ENCODE measurements around the gene DDX25. TPM values are rescaled to one million over a fixed set of nuclear protein-coding genes. Genes with fewer than 3 reads are reported as not detected.

The DDX25 gene
- total and polyA plus RNA-seq, 2 of the 8 experiments (the other 6 are each of a cell fraction or from before 2014, with no cell fraction given), result 17.6 to 17.9 TPM

- Histone ChIP-seq H3K4me3 (ENCODE audit: extremely low read depth in 1 of 4, insufficient read depth in 2 of 4, low read depth in 3 of 4, low read length in 4 of 4) (peak within 1 kb of the TSS; percentile 58 to 73 (median 62)), H3K27ac (ENCODE audit: low read depth, low read length) (peak within 1 kb of the TSS; percentile 77; the same call in 1 of the 2 replicates), H4K8ac (ENCODE audit: extremely low read depth, insufficient read depth, low read length) (peak within 1 kb of the TSS; percentile 84), H2BK5ac (ENCODE audit: low read depth, low read length) (peak within 1 kb of the TSS; percentile 96; the same call in 1 of the 2 replicates), H2BK120ac (replicated peaks; ENCODE audit: low read depth, low read length) (peak within 1 kb of the TSS; percentile 12), H3K18ac (ENCODE audit: extremely low read depth, low read length) (peak within 1 kb of the TSS; percentile 95), H2BK12ac (ENCODE audit: low read depth, low read length) (peak within 1 kb of the TSS; percentile 65; the same call in 1 of the 2 replicates), H3K4ac (replicated peaks; ENCODE audit: insufficient read length, low read depth, low read length) (peak within 1 kb of the TSS; percentile 97), H3K4me2 (ENCODE audit: insufficient read depth in 1 of 2, low read depth in 2 of 2, low read length in 2 of 2) (peak within 1 kb of the TSS; percentile 33 to 80; a peak in 3 of 4 replicates), H3K79me2 (ENCODE audit: control insufficient read depth in 1 of 2, insufficient read depth in 2 of 2, low read length in 2 of 2) (peaks cover 0 to 23% of the 10 kb centered on the region in 2 experiments; a peak in 2 of 4 replicates), H3K23me2 (ENCODE audit: low read depth, low read length) (peaks cover 3% of the 10 kb centered on the region; the same call in 1 of the 2 replicates), H2AK5ac (ENCODE audit: low read depth, low read length) (no peak within 1 kb of the TSS; the same call in 1 of the 2 replicates), H4K5ac (ENCODE audit: insufficient read length, low read depth, low read length) (peak within 1 kb of the TSS; percentile 67), H2BK15ac (ENCODE audit: low read length) (no peak within 1 kb of the TSS), H3K14ac (ENCODE audit: insufficient read length) (no peak within 1 kb of the TSS), H3K56ac (replicated peaks; ENCODE audit: insufficient read length, low read depth, low read length) (peak within 1 kb of the TSS; percentile 88), H3K79me1 (ENCODE audit: low read depth, low read length) (no peaks in the 10 kb centered on the region), H4K20me1 (replicated peaks in 1 of 2; ENCODE audit: control insufficient read depth in 1 of 2, insufficient read depth in 2 of 2, low read length in 2 of 2) (no peaks in the 10 kb centered on the region), H2BK20ac (ENCODE audit: low read length) (no peak within 1 kb of the TSS), H3K23ac (ENCODE audit: insufficient read length) (no peak within 1 kb of the TSS), H3K9me3 (ENCODE audit: insufficient read depth in 2 of 2, low read depth in 1 of 2, low read length in 1 of 2) (peaks cover 10 to 12% of the 10 kb centered on the region in 2 experiments), H3K27me3 (replicated peaks in 1 of 4; ENCODE audit: control insufficient read depth in 3 of 4, extremely low read depth in 1 of 4, insufficient read depth in 3 of 4, low read length in 3 of 4) (peaks cover 0 to 3% (median 2%) of the 10 kb centered on the region in 4 experiments; a peak in 4 of 7 replicates), H3K9ac (replicated peaks in 1 of 4; ENCODE audit: extremely low read depth in 1 of 4, low read depth in 3 of 4, low read length in 3 of 4) (peak within 1 kb of the TSS; percentile 46 to 84 (median 80); a peak in 6 of 7 replicates), H3K4me1 (replicated peaks in 1 of 4; ENCODE audit: control insufficient read depth in 3 of 4, insufficient read depth in 4 of 4, low read length in 3 of 4) (no peaks in the 10 kb centered on the region), H2AFZ (ENCODE audit: low read length) (peak within 1 kb of the TSS; percentile 74; the same call in 1 of the 2 replicates), H4K91ac (replicated peaks; ENCODE audit: insufficient read length, low read length) (peak within 1 kb of the TSS; percentile 97), H3K36me3 (ENCODE audit: control insufficient read depth in 2 of 4, insufficient read depth in 4 of 4, low read length in 3 of 4) (peaks cover 0 to 5% (median 3%) of the 10 kb centered on the region in 4 experiments; a peak in 3 of 8 replicates)
- WGBS, 2 experiments (ENCODE audit: extremely low coverage in 1 of 2, insufficient coverage in 1 of 2, insufficient read length in 1 of 2, insufficient replicate concordance in 2 of 2, low coverage in 1 of 2, low lambda C conversion rate in 2 of 2, missing lambda C conversion rate in 1 of 2), result 4% methylated on average over 87 of the region's 91 CpGs; no CpG with 5 or more reads in 1 of the 2 experiments
- FAIRE-seq, result no peak
- DNase-seq (ENCODE audit: low read depth in 1 of 2, low spot score in 2 of 2), result peak; percentile 84 to 93
- POLR2A ChIA-PET (ENCODE audit: partially characterized antibody), result interaction anchor here (0.6 to 2.6 kb wide), 14 partner anchors 9 to 295 kb away, joined by 3 to 27 read pairs (median 4); partner anchors contain the start of genes CHEK1, DDX25 and PUS3
- CTCF ChIA-PET (ENCODE audit: partially characterized antibody), result interaction anchor here (0.7 to 1.5 kb wide), 7 partner anchors 9 to 435 kb away, joined by 3 to 5 read pairs (median 4); partner anchors contain the start of gene PUS3
- TF ChIP-seq TBP (IDR thresholded peaks at IDR 0.05; ENCODE audit: low read depth, low read length) (peak; percentile 35; the same call in 1 of the 2 replicates), TAF7 (optimal IDR thresholded peaks at IDR 0.05; ENCODE audit: borderline replicate concordance, low read depth, low read length) (peak; percentile 31), EP300 (IDR thresholded peaks at IDR 0.05; ENCODE audit: borderline replicate concordance in 1 of 2, low read depth in 2 of 2, low read length in 2 of 2) (no peak), E2F6 (IDR thresholded peaks at IDR 0.05) (peak; percentile 98), RBBP5 (IDR thresholded peaks at IDR 0.05; ENCODE audit: borderline replicate concordance, low read depth, low read length) (peak; percentile 93), ASH2L (IDR thresholded peaks at IDR 0.05; ENCODE audit: low read length) (peak; percentile 79), SIRT6 (IDR thresholded peaks at IDR 0.05; ENCODE audit: low read length) (no peak), BRCA1 (IDR thresholded peaks at IDR 0.05; ENCODE audit: low read depth, low read length) (no peak)
Observed at GRCh38 chr11:125887373-125888324, 16.7 kb upstream of the DDX25 start, which contains the start of gene HYLS1. Gene HYLS1 (plus strand): TSS chr11:125887668. CDS start chr11:125899369, 11,701 bp downstream.
